GM19463 (cell line): ENCODE measurements around the gene WDFY2.
"Not testable (repeated sequence)": the region's sequence is repeated elsewhere in the genome, so short reads cannot be mapped to it uniquely, and the experiment has no call there.

ENCODE experiments used
- ATAC-seq: cut with Tn5 transposase; IDR thresholded peaks from one replicate; pipeline ENCODE4 v1.9.1; 2021; ENCODE audit warnings: mild to moderate bottlenecking, moderate library complexity; ENCODE audit not compliant: unreplicated experiment

Gene WDFY2

GRCh38 chr13:51562011-51562671 lies 22.1 kb upstream of the WDFY2 start:
- ATAC-seq: peak; percentile 91

GRCh38 chr13:51564252-51564651 lies 20.0 kb upstream of the WDFY2 start:
- ATAC-seq: no peak

- no peak for ATAC-seq
These were observed 19.6 kb upstream of the WDFY2 start for GRCh38 chr13:51564671-51565070.

- ATAC-seq: not testable (repeated sequence)
These were observed 15.3 kb upstream of the WDFY2 start for GRCh38 chr13:51569001-51569400.

DNA sequence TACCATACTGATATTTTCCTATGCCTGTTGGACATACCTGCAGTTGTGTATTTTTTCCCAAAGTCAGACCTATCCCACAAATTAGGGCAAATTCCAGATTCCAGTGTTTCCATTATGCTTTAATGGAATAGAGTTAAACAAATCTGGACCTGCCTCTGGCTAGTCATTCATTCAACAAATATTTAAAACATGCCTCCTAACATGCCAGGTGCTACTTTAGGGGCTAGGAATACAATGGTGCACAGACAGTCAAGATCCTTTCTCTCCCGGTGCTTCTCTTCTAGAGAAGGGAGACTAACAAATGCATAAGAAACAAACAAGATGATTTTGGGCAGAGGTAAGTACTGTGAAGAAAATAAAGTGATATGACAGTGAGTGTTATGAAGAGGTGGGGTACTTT lies 7.5 kb upstream of the WDFY2 start:
- no peak for ATAC-seq

DNA sequence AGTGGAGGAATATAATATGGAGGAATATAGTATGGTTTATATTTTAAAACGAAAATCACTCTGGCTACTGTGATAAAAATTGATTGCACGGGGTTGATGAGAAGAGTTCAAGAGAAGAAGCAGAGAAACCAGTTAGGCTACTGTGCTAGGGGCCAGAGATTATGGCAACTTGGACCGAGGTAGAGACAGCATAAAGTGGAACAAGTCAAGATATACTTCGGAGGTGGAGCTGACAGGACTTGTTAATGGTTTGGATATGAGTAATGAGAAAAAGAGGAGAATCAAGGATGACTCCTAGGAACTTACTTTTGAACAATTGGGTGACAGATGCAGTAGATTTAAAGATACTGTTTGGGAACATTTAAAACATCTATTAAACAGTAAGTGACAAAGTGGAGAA lies 6.6 kb upstream of the WDFY2 start:
- ATAC-seq: no peak

- ATAC-seq: no peak
These were observed 4.6 kb upstream of the WDFY2 start for GRCh38 chr13:51579676-51580075.

DNA sequence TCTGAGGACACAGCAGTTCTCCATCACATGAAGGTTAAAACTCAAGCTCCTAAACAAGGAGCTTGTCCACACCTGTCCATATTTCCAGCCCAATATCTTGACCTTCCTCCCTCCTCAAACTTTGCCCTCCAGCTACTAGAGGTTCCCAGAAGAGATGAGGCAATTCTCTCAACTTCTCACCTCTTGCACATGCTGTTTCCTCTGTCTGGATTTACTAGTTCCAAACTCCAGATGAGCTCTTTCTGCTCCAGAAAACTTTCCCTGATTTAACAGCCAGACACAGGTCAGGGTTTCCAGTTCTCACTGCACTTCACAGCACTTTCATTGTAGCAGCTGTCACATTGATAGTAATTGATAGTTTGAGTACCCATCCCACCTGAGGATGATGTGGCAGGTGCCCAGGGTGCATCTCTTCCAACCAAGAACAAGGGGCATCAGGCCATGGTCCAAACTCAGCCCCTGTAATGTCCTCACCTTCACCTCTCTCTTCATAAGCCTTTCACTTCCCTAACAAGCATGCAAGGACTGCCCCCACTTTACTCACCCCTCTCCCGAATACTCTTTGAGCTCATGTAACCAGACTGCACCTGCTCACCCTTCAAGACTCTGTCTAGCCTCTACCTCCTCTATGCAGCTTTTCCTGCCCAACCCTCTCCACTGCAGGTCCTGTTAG lies 3.0 kb upstream of the WDFY2 start:
- ATAC-seq: no peak

DNA sequence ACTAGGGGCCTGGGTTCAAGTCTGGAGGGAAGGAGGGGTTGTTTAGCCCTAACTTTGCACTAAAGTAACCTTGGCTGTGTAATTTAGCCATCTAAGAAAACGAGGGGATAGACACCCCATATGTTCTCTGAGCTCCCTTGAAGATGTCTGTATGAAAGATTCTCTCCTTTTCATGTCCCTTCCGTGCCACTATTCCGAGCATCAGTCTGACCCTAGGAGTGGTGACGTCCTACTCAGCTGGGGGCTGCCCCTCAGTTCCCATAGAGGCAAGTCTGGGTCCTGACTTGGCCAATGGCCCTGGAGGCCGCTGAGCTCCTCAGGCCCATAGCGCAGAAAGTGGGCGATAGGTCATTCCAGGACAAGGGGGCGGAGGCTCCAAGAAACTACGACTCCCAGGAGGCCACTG lies 790 bp upstream of the WDFY2 start:
- ATAC-seq: no peak

DNA sequence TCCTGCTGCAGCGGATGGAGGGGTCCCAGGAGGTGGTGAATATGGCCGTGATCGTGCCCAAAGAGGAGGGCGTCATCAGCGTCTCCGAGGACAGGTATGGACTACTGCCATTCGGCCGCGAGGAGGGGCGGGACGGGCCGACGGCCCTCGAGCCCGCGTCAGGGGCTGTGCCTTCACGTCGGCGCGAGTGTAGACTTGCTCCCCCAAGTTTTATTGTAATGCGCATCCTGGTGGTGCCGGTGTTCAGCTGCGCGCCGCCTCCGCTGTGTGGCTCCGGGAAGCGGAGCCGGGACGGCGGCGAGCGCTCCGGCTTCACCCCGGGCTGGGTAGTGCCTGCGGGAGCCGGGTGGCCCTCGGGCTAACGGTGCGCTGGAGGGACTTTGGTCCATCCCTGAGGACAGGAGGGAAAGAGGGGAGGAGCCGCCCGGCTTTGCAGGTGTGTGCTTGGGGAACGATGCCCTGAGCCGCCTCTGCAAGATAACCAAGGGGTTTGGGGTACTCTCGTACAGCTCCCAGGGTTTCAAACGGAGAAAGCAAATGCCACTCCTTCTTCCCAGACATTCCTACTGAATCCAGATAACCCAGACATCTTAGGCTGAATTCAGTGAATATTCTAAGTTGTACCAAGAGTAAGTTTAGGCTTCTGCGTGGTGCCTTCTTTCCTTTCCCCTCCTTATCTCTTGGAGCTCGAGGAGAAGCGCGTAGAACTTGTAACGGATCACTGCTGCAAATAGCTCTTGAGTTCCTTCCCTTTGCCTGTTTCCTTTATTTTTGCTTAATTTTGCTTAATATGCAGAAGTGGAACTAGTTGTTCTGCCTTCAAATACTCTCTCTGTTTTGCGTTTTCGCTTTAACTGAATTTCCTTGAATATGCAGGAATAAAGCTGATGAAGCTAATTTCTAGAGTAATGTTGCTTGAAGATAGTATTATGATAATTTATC lies 740 bp downstream of the WDFY2 start:
- peak; percentile 25 for ATAC-seq

DNA sequence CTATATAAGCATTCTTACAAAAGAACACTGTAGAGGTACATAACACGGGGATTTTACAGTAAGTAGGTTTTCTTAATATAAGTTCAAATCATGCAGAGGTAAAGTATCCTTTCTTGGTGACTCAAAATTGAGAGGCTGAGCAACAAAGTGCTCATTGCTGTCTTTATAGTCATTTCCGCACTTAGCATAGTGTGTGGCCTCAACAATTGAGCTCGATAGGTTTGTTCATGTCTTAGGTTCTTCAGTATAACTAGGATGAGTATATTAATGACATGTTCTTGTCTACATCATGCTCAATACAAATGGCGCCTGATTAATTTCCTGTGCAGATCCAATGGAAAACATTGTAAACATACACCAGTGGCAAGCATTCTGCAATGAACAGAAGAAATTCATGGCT lies 1.4 kb downstream of the WDFY2 start:
- ATAC-seq: no peak

GRCh38 chr13:51587372-51587771 lies 3.1 kb downstream of the WDFY2 start:
- no peak for ATAC-seq

- ATAC-seq: no peak
These were observed 4.2 kb downstream of the WDFY2 start for GRCh38 chr13:51588406-51588949.

DNA sequence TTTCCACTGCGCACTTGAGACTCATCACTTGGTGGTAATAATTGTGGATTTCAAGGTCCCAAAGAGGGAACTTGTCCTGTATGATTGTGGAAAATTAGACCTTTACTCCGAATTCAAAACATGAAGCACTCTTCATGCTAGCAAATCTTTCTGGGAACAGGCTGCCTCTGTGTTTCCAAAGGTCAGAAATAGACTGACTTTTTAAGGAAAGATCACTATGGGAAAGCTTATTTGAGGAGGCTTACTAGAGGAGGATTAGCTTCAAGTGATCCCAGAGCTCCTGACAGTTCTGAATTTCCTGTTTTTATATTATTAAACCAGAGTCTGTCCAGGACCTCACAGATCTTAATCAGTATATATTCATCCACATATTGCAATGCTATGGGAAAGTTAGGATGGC lies 5.5 kb downstream of the WDFY2 start:
- ATAC-seq: no peak

GRCh38 chr13:51590231-51590970 lies 6.1 kb downstream of the WDFY2 start:
- no peak for ATAC-seq

- no peak for ATAC-seq
These were observed 6.8 kb downstream of the WDFY2 start for GRCh38 chr13:51590971-51591627.

- not testable (repeated sequence) for ATAC-seq
These were observed 7.7 kb downstream of the WDFY2 start for GRCh38 chr13:51591938-51592337.

DNA sequence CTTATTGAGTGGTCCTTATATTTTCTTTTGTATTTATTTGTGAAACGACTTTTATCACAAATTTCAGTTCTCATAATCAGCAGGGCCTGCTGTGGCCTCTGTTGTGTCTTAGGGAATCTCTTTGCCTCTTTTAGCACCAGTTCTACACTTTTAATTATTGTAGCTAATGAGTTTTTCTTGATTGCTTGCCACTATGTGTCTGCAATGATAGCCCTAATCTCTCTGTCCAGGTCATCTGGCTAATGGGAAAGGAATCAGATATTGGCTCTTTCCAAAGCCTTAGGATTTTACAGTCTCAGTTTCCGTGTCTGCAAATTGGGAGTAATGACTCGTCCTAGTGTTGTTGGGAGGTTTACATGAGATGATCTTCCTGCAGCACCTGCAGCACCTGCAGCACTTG lies 10.2 kb downstream of the WDFY2 start:
- ATAC-seq: no peak

DNA sequence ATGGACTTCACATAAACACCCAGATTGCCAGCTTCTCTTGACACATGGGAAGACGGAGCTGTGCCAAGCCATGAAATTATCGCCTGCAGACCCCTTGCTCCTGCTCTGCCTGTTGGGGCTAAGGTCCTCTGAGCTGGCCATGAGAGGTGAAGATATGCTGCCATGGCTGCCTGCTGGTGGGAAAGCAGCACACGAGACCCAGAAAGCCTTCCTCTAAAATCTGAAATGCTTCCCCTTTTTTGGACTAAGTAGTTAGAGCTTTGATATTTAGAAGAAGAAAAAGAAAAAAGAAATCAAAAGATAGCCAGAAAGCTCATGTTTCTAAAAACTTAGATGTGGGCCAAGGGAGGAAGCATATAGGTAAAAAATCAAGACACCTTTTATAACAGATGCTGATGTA lies 11.2 kb downstream of the WDFY2 start:
- no peak for ATAC-seq

DNA sequence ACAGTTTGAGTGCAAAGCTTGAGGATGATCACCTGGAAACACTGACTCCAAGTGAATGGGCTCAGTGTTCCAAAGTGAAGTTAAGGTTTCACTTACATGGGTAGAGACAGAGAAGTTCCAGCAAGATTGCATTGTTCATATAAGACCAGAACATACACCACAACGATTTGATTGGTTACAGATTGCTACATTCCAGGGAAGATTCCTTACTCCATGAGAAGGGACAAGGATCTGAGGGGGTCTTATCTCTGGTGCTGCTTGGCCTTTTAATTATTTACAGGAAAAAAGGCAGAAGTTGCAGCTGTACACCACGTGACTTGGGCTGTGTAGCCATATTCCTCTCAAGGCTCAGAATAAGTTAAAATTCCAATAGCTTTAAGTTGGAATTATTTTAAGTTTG lies 12.3 kb downstream of the WDFY2 start:
- ATAC-seq: no peak
